A204.1 (cell line): ENCODE measurements around the gene COL24A1.
A peak's percentile ranks its signal among the peaks of the same experiment; 100 is the strongest.
"Not testable (repeated sequence)": the region's sequence is repeated elsewhere in the genome, so short reads cannot be mapped to it uniquely, and the experiment has no call there.

ENCODE experiments used
- FAIRE-seq: peaks from 2 replicates; lab custom pipeline; 2012; peaks lifted over from hg19 to GRCh38; lab: Jason Lieb, UNC

COL24A1 gene

DNA sequence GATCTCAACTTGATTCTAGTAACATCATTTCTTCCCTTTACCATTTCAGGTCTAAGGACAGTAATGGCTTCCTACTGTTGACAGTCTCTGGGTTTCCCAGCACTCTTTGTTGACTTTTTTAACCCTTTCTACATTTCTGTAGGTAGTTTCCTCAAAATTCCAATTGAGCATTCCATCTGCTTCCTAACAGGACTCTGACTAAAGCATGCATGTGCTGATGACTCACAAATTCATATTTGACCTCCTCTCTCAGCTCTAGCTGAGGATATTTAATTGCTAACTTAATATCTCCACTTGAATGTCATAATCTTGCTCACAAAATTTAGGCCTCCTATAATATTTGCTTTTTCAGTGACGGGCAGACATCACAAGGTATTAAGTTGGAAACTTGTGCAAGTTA lies 355.1 kb downstream of the COL24A1 start:
- no peak for FAIRE-seq

DNA sequence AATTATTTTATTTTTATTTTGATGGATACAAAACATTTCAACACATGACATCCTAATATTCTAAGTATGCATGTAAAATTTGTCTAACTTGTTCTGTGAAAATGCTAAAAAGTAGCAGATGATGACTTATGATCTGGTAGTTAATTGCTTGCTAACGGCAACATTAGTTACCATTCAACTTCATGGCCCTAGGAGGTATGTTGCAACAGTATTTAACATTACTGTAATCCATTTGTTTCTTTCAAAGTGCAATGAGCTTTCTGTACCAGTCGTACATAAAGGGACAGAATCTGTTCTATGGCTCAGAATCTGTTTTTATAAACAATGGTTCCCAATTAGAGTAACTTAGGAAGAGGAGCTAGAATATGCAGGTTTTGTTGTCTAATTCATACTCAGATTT lies 356.8 kb downstream of the COL24A1 start:
- no peak for FAIRE-seq

DNA sequence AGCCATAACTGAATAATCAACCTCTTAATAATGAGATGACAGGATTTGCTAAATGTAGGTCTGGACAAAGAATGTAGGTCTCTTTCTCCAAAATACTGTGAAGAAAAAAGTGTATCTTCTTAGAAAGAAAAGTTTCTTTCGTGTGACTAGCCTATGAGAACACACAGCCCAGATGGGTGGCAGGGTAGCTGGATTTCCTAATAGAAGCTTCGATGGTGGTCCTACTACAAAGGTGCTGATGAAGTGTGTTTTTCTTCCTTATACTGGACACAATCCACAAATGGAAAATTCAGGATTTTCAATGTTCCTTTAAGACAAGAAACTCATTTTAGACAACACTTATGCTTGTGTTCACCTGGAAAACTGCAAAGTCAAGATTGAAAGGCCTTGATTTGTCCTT lies 358.2 kb downstream of the COL24A1 start:
- FAIRE-seq, result no peak

DNA sequence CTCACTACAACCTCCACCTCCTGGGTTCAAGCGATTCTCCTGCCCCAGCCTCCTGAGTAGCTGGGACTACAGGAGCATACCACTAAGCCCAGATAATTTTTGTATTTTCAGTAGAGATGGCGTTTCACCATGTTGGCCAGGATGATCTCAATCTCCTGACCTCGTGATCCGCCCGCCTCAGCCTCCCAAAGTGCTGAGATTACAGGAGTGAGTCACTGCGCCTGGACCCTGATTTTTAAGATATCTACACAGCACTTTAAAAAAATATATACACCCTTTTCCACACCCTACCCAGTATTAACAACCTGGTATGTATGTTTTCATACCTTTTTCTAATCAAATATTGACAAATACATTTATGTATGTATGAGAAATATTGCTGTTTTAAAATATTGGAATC lies 379.6 kb downstream of the COL24A1 start:
- FAIRE-seq, result not testable (repeated sequence)

DNA sequence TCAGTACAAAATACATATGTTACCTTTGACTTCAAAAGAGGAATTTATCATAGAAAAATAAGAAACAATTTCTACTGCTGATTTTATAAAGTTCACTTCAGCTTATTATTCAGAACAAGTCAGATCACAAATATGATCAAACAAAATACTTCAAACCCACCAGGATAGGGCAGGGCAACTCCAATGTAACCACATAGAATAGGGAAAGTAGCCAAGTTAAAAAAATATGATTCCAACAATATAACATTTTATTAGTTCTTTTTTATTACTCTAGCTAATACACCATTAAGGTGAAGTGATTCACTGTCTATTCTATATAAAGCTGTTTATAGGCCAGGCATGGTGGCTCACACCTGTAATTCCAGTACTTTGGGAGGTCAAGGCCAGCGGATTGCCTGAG lies 393.8 kb downstream of the COL24A1 start:
- no peak for FAIRE-seq

DNA sequence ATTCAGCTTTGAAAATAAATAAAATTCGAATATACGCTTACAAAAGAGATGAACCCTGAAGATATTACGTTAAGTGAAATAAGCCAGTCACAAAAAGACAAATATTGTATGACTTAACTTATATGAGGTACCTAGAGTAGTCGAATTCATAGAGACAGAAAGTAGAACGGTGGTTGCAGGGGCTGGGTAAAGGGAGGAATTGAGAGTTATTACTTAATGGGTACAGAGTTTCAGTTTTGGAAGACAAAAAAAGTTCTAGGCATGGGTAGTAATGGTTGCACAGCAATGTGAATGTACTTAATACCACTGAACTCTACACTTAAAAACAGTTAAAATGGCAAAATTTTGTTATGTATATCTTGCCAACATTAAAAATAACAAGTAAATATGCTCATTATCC lies 399.7 kb downstream of the COL24A1 start:
- no peak for FAIRE-seq

DNA sequence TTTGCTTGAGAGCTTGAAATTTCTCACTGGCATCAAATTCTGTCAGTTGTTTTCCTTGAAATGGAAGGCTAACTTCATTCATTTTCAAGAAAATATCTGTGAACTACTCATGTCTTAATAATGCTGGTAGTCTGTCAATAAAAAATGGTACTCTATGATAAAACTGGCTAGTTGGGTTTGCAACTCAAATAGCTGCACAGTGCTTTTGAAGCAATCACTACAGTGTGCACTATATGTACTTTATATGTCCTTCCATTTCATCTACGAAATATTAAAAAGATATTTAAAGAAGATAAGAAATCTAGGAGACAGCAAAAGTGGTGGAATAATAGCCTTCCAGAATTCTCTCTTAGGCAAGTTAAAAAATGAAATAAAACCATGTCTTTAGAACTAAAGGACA lies 408.5 kb downstream of the COL24A1 start:
- no peak for FAIRE-seq

DNA sequence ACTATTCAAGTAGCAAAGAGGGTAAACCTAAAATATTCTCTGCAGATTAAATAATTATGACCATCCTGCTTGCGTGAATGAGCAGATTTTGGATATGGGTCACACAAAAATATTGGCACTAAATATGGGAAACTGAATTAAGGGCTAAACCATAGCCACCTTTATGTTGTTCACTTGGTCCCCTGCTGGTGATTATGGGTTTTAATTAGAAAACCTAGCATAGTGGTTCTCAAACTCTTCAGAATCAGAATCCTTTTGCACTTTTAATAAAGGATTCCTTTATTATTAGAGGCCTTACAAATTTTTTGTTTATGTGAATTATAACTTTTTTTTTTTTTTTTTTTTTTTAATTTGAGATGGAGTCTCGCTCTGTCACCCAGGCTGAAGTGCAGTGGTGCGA lies 409.8 kb downstream of the COL24A1 start:
- no peak for FAIRE-seq

DNA sequence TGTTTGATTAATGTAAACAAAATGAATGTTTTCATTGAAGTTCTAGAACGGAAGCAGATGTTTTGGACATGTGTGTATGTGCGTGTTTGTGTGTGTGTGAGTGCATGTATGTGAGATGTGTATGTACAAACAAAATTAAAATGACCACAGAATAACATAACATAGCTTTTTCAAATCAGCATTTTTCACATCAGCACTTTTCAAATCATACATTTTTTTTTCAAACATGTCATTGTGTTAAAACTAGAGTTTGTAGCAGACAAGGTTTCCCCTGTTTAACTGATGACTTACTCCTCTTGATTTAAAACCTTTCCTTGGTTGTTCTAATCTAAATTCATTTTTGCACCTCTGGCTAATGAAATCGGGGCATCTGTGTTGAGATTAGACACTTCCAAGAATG lies 412.8 kb downstream of the COL24A1 start:
- FAIRE-seq, result no peak

DNA sequence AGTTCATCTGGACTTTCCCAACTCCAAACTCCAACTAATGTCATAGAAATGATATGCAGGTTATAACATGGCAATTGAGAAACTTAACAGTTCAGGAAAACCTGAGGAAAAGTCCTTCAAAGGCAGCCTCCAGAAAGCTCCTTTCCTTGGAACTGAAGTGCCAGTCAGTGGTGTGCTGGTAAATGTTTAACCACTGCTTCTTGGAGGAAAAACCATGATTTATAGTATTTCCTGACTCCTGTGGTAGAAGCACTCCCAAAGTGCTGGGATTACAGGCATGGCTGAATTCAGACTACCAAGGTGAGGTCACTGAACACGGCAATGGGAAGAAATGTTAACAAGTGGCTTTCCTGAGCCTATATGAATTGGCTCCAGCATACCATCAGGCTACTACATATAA lies 421.6 kb downstream of the COL24A1 start:
- no peak for FAIRE-seq

DNA sequence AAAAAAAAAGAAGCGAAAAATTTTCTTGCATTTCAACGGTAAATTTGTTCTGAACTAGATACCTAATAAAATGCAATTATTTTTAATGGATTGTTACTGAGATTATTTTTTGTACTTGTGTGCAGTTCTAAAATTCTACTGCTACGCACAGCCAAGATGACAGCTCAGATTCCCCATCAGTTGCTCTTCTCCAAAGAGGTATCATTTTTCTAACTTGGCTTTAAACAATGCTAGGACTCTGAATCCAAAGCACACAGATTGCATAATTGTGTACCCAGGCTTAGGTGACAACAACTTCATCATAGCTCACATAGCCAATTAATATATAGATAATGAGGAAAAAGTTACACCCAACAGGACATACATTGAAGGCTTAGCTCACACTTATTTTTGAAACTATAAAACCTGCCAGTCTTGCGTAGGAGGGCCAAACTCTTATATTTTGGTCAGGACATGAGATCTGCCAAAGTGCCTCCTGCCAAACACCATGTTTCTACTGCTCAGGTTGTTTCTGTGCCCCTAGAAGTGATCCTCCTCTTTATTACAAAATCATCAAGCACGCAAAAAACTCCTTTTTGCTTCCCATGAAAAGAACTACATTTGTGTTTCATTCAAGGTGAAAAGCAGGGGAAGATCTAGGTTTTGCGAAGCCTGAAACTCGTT lies 437.8 kb downstream of the COL24A1 start:
- no peak for FAIRE-seq

DNA sequence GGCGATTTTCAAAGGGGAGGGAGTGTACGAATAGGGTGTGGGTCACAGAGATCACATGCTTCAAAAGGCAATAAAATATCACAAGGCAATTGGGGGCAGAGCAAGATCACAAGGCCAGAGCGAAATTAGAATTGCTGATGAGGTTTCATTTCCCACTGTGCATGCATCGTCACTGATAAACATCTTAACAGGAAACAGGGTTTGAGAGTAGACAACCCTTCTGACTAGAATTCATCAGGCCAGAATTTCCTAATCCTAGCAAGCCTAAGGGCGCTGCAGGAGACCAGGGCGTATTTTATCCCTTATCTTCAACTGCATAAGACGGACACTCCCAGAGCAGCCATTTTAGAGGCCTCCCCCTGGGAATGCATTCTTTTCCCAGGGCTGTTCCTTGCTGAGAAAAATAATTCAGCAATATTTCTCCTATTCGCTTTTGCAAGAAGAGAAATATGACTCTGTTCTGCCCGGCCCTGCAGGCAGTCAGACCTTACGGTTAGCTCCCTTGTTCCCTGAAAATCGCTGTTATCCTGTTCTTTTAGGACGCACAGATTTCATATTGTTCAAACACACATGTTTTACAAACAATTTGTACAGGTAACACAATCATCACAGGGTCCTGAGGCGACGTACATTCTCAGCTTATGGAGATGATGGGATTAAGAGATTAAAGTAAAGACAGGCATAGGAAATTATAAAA lies 442.0 kb downstream of the COL24A1 start:
- FAIRE-seq, result not testable (repeated sequence)

DNA sequence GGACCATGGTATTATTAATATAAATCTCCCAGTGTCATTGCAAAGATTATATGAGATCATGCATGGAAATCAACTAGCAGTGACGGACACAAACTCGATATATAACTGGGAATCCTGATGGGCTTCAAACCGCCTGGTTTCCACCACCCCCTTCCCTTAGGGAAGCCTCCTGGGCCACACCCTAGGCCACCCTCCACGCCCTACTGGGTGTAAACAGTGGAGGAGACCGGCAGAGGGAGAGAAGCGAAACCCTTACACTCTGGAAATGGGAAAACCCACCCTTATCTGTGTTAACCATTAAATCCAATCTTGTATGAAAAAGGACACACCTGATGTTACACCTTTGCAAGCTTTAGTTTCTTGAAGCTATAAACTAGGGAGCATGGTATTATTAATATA lies 447.7 kb downstream of the COL24A1 start:
- FAIRE-seq, result no peak

DNA sequence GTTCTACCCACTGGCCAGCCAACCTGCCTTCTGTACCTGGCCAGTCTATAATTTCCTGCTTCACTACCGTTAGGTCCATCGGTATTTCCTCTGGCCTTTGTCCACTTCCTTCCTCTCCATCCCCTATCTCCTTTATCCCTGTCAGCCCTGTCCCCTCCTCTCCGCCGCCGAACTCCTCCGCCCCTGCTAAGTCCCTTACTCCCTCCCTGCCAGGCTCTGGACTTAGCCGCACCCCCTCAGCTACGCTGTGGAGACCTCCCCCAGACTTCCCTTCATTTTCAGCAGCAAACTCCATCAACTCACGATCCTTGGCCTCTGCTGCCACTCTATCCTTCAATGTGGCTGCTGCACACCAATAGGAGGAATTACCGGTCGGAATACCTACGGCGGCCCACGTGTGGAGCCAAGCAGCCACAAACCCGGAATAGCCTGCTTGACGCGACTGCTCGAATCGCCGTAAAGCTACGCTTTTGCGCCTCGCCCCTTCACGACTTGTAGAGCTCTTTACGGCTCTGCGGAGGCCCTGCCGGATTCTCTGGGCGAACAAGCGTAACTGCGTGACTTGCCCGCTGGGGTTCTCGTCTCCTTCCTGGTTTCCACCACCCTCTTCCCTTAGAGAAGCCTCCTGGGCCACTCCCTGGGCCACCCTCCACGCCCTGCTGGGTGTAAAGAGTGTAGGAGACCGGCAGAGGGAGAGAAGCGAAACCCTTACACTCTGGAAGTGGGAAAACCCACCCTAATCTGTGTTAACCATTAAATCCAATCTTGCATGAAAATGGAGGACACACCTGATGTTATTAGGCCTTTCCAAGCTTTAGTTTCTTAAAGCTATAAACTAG lies 448.4 kb downstream of the COL24A1 start, which contains the start of gene ZNHIT6:
ZNHIT6 (minus strand) TSS at position 444 of the 839 bp plus-strand sequence; CDS start at position 295, 149 bp downstream.
- FAIRE-seq, result peak; percentile 52

DNA sequence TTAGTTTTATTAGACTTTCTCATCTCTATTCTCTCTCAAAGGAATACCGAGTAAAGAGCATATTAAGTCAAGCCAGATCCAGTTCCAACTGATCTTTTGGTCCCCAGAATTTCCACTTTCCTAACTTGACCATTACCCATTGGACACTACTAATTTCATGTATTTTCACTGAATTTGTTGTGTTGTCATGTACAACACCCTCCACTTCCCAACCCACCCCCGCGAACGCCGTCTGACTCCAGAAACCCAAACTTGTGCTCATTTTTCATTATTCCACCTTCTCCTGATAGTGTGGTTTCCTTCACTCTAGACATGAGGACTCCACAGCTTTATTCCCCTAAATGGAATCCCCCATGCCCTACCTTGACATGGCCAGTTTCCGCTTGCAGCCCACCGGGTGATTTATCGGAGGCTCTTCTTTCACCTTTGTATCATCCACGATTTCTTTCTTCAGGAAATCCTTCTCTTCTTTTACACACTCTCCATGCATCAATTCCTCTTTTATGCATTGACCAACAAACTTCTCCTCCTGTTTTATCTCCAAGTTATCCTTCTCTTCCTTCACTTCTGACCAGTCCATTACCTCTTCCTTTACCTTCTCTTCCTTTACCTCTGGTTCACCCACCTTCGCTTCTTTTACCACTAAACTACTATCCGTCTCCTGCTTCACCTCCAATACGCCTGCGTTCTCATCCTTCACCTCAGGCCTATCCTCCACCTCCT lies 449.1 kb downstream of the COL24A1 start:
- no peak for FAIRE-seq

DNA sequence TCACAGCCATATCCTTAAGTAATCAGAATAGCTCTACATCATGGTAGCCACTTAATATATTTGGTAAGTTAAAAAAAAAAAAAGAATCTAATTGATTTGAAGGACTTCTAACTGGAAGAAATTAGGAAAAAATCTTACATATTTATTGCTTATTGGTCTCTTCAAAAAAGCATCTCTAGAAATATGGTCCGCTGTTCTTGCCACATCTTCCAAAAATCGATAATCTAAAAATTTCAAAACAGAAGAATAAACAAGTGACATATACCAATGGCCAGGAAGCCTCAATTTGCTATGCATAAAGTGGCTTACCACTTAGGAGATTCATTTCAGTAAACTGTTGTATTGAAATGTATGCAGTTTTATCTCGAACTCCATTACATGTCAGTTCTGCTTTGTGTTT lies 450.6 kb downstream of the COL24A1 start:
- no peak for FAIRE-seq

DNA sequence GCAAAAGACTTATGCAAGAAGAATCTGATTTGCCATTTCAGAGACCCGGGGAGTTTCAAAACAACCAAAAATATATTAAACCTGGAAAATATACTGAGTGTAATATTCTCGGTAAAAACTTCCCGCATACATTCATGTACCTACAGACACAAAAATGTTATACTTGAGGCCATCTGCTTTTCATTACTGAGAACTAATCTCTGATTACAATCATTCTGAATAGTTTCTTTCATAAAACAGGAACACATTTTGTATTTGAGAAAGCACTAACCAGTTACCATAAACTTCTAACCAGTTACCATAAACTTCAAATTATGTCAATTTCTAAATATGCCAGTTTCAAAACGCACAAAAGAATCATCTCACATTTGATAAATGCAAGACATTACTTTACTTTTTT lies 456.1 kb downstream of the COL24A1 start:
- no peak for FAIRE-seq

DNA sequence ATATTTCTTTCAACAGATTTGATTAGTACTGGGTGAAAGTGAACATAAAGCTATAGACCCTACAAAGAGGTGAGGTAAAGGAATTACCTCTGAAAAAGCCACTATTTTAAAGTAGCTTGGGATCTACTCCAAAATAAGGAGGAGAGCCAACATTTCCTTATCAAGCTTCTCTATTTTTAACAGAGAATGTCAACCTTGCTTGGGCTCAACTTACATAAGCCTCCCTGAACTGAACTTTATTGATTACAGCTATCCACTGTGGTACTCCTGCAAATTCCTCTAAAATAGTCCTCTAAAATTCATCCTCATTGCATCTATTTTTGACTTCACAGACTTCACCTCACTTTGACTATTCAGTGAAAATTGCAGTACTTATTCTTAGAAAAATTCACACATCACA lies 458.7 kb downstream of the COL24A1 start:
- FAIRE-seq, result no peak

DNA sequence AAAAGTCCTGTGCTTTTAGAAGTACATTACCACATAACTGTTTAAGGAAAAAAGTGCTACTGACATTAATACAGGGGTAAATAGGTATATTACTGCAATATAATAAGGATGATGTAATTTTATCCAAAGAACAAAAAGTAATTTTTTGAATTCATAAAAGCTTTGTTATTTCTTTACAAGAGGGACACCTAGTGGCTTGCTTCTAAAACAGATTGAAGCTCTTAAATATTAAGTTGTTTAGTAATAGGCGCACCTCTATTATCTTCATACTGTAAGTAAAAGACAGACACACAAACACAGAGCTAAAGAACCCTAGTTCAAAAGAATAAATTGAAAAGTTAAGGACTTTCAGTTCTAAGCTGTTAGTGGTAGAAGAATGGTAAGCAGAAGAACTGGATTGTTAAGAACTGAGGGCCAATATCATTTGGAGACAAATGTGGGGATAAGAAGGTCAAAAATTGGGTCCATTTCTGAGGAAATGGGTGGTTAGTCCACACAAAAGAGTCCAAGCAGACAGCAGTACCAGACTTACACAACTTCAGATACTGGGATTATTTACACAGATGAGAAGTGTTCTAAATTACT lies 463.8 kb downstream of the COL24A1 start:
- peak; percentile 89 for FAIRE-seq

DNA sequence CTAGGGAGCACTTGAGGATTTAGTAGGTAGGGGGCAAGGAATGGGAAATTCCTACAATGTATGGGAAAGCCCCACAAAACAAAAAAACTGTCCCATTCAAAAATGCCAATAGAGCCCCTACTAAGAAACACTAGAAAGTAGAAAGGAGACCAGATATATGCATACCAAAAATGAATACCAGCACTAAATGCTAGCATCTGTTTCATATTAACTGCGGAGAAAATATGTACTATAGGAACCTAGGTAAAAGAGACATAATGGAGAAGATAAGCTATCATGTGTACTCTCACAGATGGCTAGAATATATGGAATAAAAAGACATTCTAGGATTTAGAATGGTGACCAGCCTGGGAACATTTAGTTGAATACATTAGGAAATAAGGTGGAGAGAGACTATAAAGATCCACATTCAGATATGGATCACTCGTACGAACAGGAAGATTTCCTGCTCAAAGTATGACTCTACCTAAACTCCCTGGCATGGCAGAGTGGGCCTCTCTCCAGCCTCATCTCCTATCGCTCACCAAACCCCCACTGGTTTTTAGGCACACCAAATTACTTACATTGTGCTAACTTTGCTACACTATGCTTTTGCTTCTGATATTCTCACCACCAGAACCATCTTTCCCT lies 466.7 kb downstream of the COL24A1 start:
- FAIRE-seq, result no peak

DNA sequence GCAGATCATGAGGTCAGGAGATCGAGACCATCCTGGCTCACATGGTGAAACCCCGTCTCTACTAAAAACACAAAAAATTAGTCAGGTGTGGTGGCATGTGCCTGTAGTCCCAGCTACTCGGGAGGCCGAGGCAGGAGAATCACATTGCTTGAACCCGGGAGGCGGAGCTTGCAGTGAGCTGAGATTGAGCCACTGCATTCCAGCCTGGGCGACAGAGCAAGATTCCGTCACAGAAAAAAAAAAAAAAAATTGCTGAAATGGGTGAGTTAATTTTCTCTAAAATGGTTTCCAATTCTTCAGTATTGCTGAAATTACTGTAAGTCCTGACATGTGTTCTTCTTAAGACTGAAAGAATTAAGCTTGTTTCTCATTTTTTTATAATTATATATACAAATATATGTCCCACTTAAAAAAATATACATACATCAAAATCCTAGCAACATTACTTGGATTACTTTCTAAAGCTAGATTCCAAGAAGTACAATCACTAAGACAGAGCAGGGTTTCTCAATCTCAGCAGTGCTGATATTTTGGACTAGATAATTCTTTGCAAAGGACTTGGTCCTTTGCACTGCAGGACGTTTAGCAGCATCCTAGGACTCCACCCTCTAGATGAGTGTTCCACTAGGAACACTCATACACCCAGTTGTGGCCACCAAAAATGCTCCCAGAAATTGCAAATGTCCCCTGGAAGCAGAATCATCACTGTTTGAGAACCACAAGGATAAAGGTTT lies 473.1 kb downstream of the COL24A1 start:
- FAIRE-seq, result no peak
